Stimulated activated CD8-positive, alpha-beta memory T cell treated with anti-CD3 and anti-CD28 coated beads, Interleukin-2, amount 100 ng/mL, for 48 hours (primary cell): Measurements from ENCODE around the gene SH3RF1.
"Not testable (repeated sequence)": the region's sequence is repeated elsewhere in the genome, so short reads cannot be mapped to it uniquely, and the experiment has no call there.

Source experiments
- DNase-seq, 2 donors: peaks; one replicate each; pipeline ENCODE4 v3.0.0-alpha.2; 2020; ENCODE audit warnings: low read depth in 2 of 2

SH3RF1 gene

GRCh38 chr4:169226565-169226964 lies 44.2 kb downstream of the SH3RF1 start:
- DNase-seq: no peak

- DNase-seq: no peak
Measured at GRCh38 chr4:169225812-169226211, 44.9 kb downstream of the SH3RF1 start.

- no peak for DNase-seq
Measured at GRCh38 chr4:169225058-169225751, 45.6 kb downstream of the SH3RF1 start.

- no peak for DNase-seq
Measured at GRCh38 chr4:169222761-169223160, 48.0 kb downstream of the SH3RF1 start.

GRCh38 chr4:169221662-169222061 lies 49.1 kb downstream of the SH3RF1 start:
- DNase-seq: no peak

- DNase-seq: no peak
Measured at GRCh38 chr4:169220854-169221411, 49.8 kb downstream of the SH3RF1 start.

GRCh38 chr4:169220447-169220846 lies 50.3 kb downstream of the SH3RF1 start:
- no peak for DNase-seq

- DNase-seq: no peak
Measured at GRCh38 chr4:169219440-169219839, 51.3 kb downstream of the SH3RF1 start.

- DNase-seq: no peak
Measured at GRCh38 chr4:169215656-169216055, 55.1 kb downstream of the SH3RF1 start.

- DNase-seq: no peak
Measured at GRCh38 chr4:169212981-169213380, 57.8 kb downstream of the SH3RF1 start.

- DNase-seq: no peak
Measured at GRCh38 chr4:169210504-169211118, 60.1 kb downstream of the SH3RF1 start.

GRCh38 chr4:169209388-169209883 lies 61.3 kb downstream of the SH3RF1 start:
- no peak for DNase-seq

- no peak for DNase-seq
Measured at GRCh38 chr4:169208516-169208915, 62.2 kb downstream of the SH3RF1 start.

- no peak for DNase-seq
Measured at GRCh38 chr4:169208090-169208455, 62.7 kb downstream of the SH3RF1 start.

- no peak for DNase-seq
Measured at GRCh38 chr4:169207436-169208089, 63.2 kb downstream of the SH3RF1 start.

- no peak for DNase-seq
Measured at GRCh38 chr4:169205744-169206080, 65.0 kb downstream of the SH3RF1 start.

- no peak for DNase-seq
Measured at GRCh38 chr4:169205075-169205743, 65.5 kb downstream of the SH3RF1 start.

GRCh38 chr4:169203891-169204290 lies 66.9 kb downstream of the SH3RF1 start:
- no peak for DNase-seq

GRCh38 chr4:169203278-169203677 lies 67.5 kb downstream of the SH3RF1 start:
- DNase-seq: not testable (repeated sequence)

- DNase-seq: no peak
Measured at GRCh38 chr4:169202878-169203277, 67.9 kb downstream of the SH3RF1 start.

GRCh38 chr4:169202145-169202699 lies 68.5 kb downstream of the SH3RF1 start:
- DNase-seq: no peak
